Right lobe of liver (tissue), 6 donors: ENCODE measurements around the gene CAMK2D. TPM values are rescaled to one million over a fixed set of nuclear protein-coding genes. Genes with fewer than 3 reads are reported as not detected.
A peak's percentile ranks its signal among the peaks of the same experiment; 100 is the strongest.

Source experiments
- ATAC-seq, 4 donors: fragments of 200-7000 bp; cut with Tn5 transposase; one replicate each; pipeline ENCODE4 v1.9.1; 2020; ENCODE audit warnings: mild to moderate bottlenecking in 4 of 4, moderate library complexity in 4 of 4
- DNase-seq, 3 donors: peaks; one replicate each; pipeline ENCODE4 v3.0.0-alpha.2; 2020
- H3K27ac ChIP-seq, 3 donors: fragments of 200-600 bp; one replicate each; pipeline ENCODE4 v1.8.0; 2022
- H3K27me3 ChIP-seq, 2 donors: fragments of 200-600 bp; one replicate each; pipeline ENCODE4 v1.8.0; 2022
- H3K36me3 ChIP-seq, 4 donors: fragments of 200-600 bp; sonication (generic) in 1 of 4; one replicate each; pipeline versions ENCODE4 v1.5.1 to v1.8.0; 2017 to 2022; ENCODE audit warnings: control low read depth in 1 of 4
- H3K4me1 ChIP-seq, 4 donors: fragments of 200-600 bp; sonication (generic) in 1 of 4; one replicate each; pipeline versions ENCODE4 v1.5.1 to v1.8.0; 2017 to 2022; ENCODE audit warnings: control low read depth in 1 of 4
- H3K4me3 ChIP-seq, 3 donors: fragments of 200-600 bp; one replicate each; pipeline ENCODE4 v1.8.0; 2022
- H3K9me3 ChIP-seq, 4 donors: fragments of 200-600 bp; sonication (generic) in 1 of 4; one replicate each; pipeline versions ENCODE4 v1.5.1 to v1.8.0; 2017 to 2022; ENCODE audit warnings: control low read depth in 1 of 4
- POLR2A ChIP-seq: fragments of 450-650 bp; IDR thresholded peaks from one replicate; pipeline ENCODE4 v1.6.1; 2017; ENCODE audit warnings: antibody characterized with exemption, mild to moderate bottlenecking
- WGBS: methylation state at CpG from one replicate; pipeline ENCODE4 v1.1.6; 2018; ENCODE audit warnings: low coverage, low lambda C conversion rate; ENCODE audit not compliant: insufficient coverage; ENCODE audit errors: missing lambda C conversion rate; 5-methylcytosine and 5-hydroxymethylcytosine counted together
- intact Hi-C, 2 donors: fragments of 100-400 bp; cut with DNase I; formaldehyde crosslinking; loops; one replicate each; pipeline versions ENCODE4 v1.11.2 to v1.14.1; 2022
- total RNA-seq, 6 experiments: library from RNA; depleted of rRNA in 2 of 6; stranded (reverse); fragments of >200 nt in 2 of 6; fragmentation: NEBNext Ultra II Directional in 3 of 6; extraction: Animal tissue kit (Norgen Biotek cat#: 25700) in 3 of 6; gene quantifications; one replicate each; pipeline versions ENCODE4 v1.1.0 to v1.2.4, GENCODE V29; 2016 to 2023
- TF ChIP-seq, protein P1 (sequence below), 4 donors: fragments of 200-600 bp in 3 of 4; fragments of 450-650 bp in 1 of 4; IDR thresholded peaks; one replicate each; pipeline versions ENCODE4 v1.5.1 to v1.8.0; 2016 to 2022; ENCODE audit warnings: antibody characterized with exemption in 4 of 4, mild to moderate bottlenecking in 2 of 4
- donor health status: DM: no; HTN: yes; CAD: no.
- donor health status: DM: no; HTN: no; CAD: no.
- donor health status: DM: no; HTN: no; CAD: no.
- donor health status: DM: no; HTN: yes; CAD: no.
- donor health status: DM: no; HTN: yes; CAD: no.

Gene CAMK2D
- total RNA-seq, 6 experiments from 2014 or later: 17.0 to 30.6 (median 22.6) TPM

- peaks cover 0 to 6% (median 0%) of the 10 kb centered on the region in 4 donors for H3K36me3 ChIP-seq
- DNase-seq (no peak), ATAC-seq (peak in 1 of 4 donors; percentile 47)
- WGBS: 44% methylated on average over 4 of the region's 4 CpGs
- H3K4me3 ChIP-seq: no peak overlapping the region
- H3K9me3 ChIP-seq: no peaks in the 10 kb centered on the region
- intact Hi-C loops: no loop called here
- H3K4me1 ChIP-seq: peaks cover 0 to 18% (median 0%) of the 10 kb centered on the region in 4 donors
- no peak overlapping the region for H3K27ac ChIP-seq
- TF ChIP-seq POLR2A: no peak
- TF ChIP-seq, protein P1, sequence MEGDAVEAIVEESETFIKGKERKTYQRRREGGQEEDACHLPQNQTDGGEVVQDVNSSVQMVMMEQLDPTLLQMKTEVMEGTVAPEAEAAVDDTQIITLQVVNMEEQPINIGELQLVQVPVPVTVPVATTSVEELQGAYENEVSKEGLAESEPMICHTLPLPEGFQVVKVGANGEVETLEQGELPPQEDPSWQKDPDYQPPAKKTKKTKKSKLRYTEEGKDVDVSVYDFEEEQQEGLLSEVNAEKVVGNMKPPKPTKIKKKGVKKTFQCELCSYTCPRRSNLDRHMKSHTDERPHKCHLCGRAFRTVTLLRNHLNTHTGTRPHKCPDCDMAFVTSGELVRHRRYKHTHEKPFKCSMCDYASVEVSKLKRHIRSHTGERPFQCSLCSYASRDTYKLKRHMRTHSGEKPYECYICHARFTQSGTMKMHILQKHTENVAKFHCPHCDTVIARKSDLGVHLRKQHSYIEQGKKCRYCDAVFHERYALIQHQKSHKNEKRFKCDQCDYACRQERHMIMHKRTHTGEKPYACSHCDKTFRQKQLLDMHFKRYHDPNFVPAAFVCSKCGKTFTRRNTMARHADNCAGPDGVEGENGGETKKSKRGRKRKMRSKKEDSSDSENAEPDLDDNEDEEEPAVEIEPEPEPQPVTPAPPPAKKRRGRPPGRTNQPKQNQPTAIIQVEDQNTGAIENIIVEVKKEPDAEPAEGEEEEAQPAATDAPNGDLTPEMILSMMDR (IDR thresholded peaks at IDR 0.05): no peak
- H3K27me3 ChIP-seq: no peaks in the 10 kb centered on the region
These were observed 308.5 kb downstream of the CAMK2D start for GRCh38 chr4:113452868-113453620.

DNA sequence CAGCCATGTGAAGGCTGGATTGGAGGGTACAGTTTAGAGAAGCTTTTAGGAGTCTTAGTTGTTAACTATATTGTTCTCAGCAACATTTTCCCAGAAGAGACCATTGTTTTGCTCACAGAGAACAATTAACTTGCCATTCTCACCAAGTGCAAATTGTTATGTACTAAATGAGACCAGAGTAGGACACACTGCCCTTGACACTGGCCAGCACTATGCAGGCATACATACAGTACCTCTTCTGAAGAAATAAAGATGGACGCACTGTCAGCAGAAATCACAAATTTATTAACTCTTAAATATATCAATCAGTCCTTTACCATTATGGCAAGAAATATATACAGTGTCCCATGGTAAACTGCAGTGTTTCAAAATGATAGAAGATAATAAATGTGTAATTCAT is 309.4 kb downstream of the CAMK2D start:
- no peaks in the 10 kb centered on the region for H3K9me3 ChIP-seq
- no peaks in the 10 kb centered on the region for H3K27me3 ChIP-seq
- 90% methylated on average over 1 of the region's 1 CpG for WGBS
- intact Hi-C loops: no loop called here
- TF ChIP-seq, protein P1 (IDR thresholded peaks at IDR 0.05): no peak
- H3K4me3 ChIP-seq: no peak overlapping the region
- peaks cover 0 to 5% (median 0%) of the 10 kb centered on the region in 4 donors for H3K36me3 ChIP-seq
- H3K4me1 ChIP-seq: peaks cover 0 to 26% (median 0%) of the 10 kb centered on the region in 4 donors
- ATAC-seq (no peak), DNase-seq (no peak)
- no peak overlapping the region for H3K27ac ChIP-seq

DNA sequence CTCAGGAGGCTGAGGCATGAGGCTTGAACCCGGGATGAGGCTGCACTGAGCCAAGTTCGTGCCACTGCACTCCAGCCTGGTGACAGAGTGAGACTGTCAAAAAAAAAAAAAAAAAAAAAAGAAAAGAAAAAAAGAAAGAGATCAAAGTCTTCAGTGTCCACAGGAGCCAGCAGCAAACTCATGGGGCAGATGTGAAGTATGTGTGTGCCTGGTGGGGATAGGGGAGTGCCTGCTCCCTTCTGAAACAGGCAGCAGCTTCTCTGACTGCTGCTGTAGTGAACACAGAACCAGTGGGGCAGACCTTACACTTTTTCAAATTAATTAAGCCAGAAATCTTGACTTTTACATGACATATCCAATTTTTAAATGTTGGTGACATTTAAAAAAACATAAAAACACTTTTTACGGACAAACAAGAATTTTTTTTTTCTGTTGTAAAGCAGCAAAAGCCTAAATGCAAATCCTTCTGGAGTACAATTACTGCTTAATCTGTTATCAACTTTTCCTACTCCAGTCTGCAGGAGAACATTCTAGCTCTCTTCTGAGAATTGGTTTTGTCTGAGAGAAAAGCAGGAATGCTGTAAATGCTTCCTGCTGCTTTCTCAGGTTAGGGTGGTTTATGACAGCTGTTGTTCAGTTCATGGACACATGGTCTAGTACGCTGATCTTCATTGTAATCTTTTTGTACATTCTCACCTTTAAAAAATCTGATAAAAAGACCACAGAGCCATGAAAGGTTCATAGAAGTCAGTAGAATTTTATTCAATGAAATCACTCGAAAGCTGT is 311.1 kb downstream of the CAMK2D start:
- TF ChIP-seq, protein P1 (IDR thresholded peaks at IDR 0.05): no peak
- no peak for TF ChIP-seq POLR2A
- 90% methylated on average over 3 of the region's 5 CpGs for WGBS
- Histone ChIP-seq H3K27me3 (no peaks in the 10 kb centered on the region), H3K27ac (no peak overlapping the region), H3K36me3 (no peaks in the 10 kb centered on the region), H3K4me1 (peaks cover 0 to 26% (median 0%) of the 10 kb centered on the region in 4 donors), H3K4me3 (no peak overlapping the region), H3K9me3 (no peaks in the 10 kb centered on the region)
- ATAC-seq (peak in 2 of 4 donors; percentile 25 to 27), DNase-seq (no peak)
- intact Hi-C loops: no loop called here

GRCh38 chr4:113449410-113449974 is 312.0 kb downstream of the CAMK2D start:
- ATAC-seq: peak; percentile 18 to 58 (median 39)
- 36% methylated on average over 1 of the region's 1 CpG for WGBS
- no peak for TF ChIP-seq POLR2A
- TF ChIP-seq, protein P1 (IDR thresholded peaks at IDR 0.05): no peak
- no peak overlapping the region for H3K4me3 ChIP-seq
- intact Hi-C loops: no loop called here
- no peak for DNase-seq
- H3K9me3 ChIP-seq: no peaks in the 10 kb centered on the region
- H3K4me1 ChIP-seq: peaks cover 0 to 26% (median 0%) of the 10 kb centered on the region in 4 donors
- H3K27ac ChIP-seq: no peak overlapping the region
- H3K27me3 ChIP-seq: no peaks in the 10 kb centered on the region
- H3K36me3 ChIP-seq: no peaks in the 10 kb centered on the region
